Endothelial cell of umbilical vein (primary cell): ENCODE measurements around the gene INCENP. TPM values are rescaled to one million over a fixed set of nuclear protein-coding genes. Genes with fewer than 3 reads are reported as not detected.

Experiments
- BruUV-seq: library from RNA; stranded (reverse); fragments of 400-500 nt; replicated peaks from 2 replicates; lab custom pipeline; 2021; lab: Mats Ljungman, UMichigan
- CTCF ChIA-PET: fragments of 300-600, 350-600 bp; sonication (Branson Sonifier 250); formaldehyde crosslinking; loops from one replicate; lab custom pipeline; 2021; ENCODE audit warnings: antibody characterized with exemption, inconsistent platforms; lab: Charles Lee
- POLR2A ChIA-PET: fragments of 300-600, 350-600 bp; sonication (Branson Sonifier 250); formaldehyde crosslinking; loops from one replicate; lab custom pipeline; 2021; ENCODE audit warnings: antibody characterized with exemption, inconsistent platforms; lab: Charles Lee
- DNase-seq: peaks from one replicate; pipeline ENCODE4 v3.0.0-alpha.2; 2011; ENCODE audit warnings: low read depth, low spot score
- FAIRE-seq: peaks from 2 replicates; lab custom pipeline; 2011; peaks lifted over from hg19 to GRCh38; lab: Jason Lieb, UNC
- H2AFZ ChIP-seq: 2 replicates; pipeline ENCODE4 v1.6.0; 2012; ENCODE audit warnings: low read depth, low read length, control low read depth, inconsistent platforms
- H3K27ac ChIP-seq: 2 replicates; pipeline ENCODE4 v1.5.1; 2011; ENCODE audit warnings: low read depth, mild to moderate bottlenecking, control low read depth, low read length, moderate library complexity; ENCODE audit not compliant: insufficient read depth
- H3K27me3 ChIP-seq, 2 experiments: 2 replicates each; pipeline versions ENCODE4 v1.6.0 to v1.6.1; 2011; ENCODE audit warnings: low read length in 2 of 2, mixed read lengths in 1 of 2; ENCODE audit not compliant: control insufficient read depth in 2 of 2, insufficient read depth in 2 of 2
- H3K36me3 ChIP-seq, 2 experiments: 2 replicates in 1 of 2; 3 replicates in 1 of 2; pipeline ENCODE4 v1.5.1; 2011; ENCODE audit warnings: low read length in 2 of 2, mild to moderate bottlenecking in 1 of 2, moderate library complexity in 1 of 2; ENCODE audit not compliant: control insufficient read depth in 2 of 2, insufficient read depth in 2 of 2; ENCODE audit errors: extremely low read depth in 1 of 2
- H3K4me1 ChIP-seq: 3 replicates; pipeline ENCODE4 v1.5.1; 2011; ENCODE audit warnings: mild to moderate bottlenecking, low read length; ENCODE audit not compliant: control insufficient read depth, insufficient read depth; ENCODE audit errors: extremely low read depth
- H3K4me2 ChIP-seq: 2 replicates; pipeline ENCODE4 v1.6.1; 2011; ENCODE audit warnings: low read length, control low read depth, mixed read lengths; ENCODE audit not compliant: insufficient read depth
- H3K4me3 ChIP-seq, 3 experiments: fragments of 200-600 bp in 1 of 3; sonication (generic), shearing (Covaris generic) in 1 of 3; replicated peaks in 1 of 3; 2 replicates each; pipeline ENCODE4 v1.5.1; 2011 to 2016; ENCODE audit warnings: control low read depth in 3 of 3, low read length in 3 of 3, mild to moderate bottlenecking in 2 of 3, inconsistent platforms in 1 of 3, low read depth in 1 of 3, moderate library complexity in 1 of 3; ENCODE audit not compliant: insufficient read depth in 1 of 3
- H3K79me2 ChIP-seq: 2 replicates; pipeline ENCODE4 v1.6.0; 2012; ENCODE audit warnings: low read length, inconsistent platforms; ENCODE audit not compliant: control insufficient read depth, insufficient read depth
- H3K9ac ChIP-seq: replicated peaks from 2 replicates; pipeline ENCODE3; 2011; ENCODE audit warnings: low read length, control low read depth; ENCODE audit not compliant: insufficient read depth; ENCODE audit errors: extremely low read depth
- H3K9me1 ChIP-seq: replicated peaks from 3 replicates; pipeline ENCODE4 v1.6.0; 2011; ENCODE audit warnings: mild to moderate bottlenecking, low read length; ENCODE audit not compliant: control insufficient read depth, insufficient read depth; ENCODE audit errors: extremely low read depth
- H3K9me3 ChIP-seq: replicated peaks from 2 replicates; pipeline ENCODE4 v1.5.1; 2012; ENCODE audit warnings: low read length, inconsistent platforms; ENCODE audit not compliant: control insufficient read depth, insufficient read depth
- H4K20me1 ChIP-seq: replicated peaks from 2 replicates; pipeline ENCODE3; 2011; ENCODE audit warnings: mild to moderate bottlenecking, low read length; ENCODE audit not compliant: control insufficient read depth, insufficient read depth; ENCODE audit errors: extremely low read depth
- CTCF ChIP-seq, 2 donors: IDR thresholded peaks; 1 replicate in 1 of 2; 2 replicates in 1 of 2; pipeline ENCODE4 v1.5.1; 2011; ENCODE audit warnings: low read length in 2 of 2, mild to moderate bottlenecking in 2 of 2, moderate library complexity in 2 of 2, control low read depth in 1 of 2, inconsistent platforms in 1 of 2, low read depth in 1 of 2; ENCODE audit not compliant: insufficient read depth in 1 of 2; ENCODE audit errors: extremely low read depth in 1 of 2
- EZH2 ChIP-seq: IDR thresholded peaks from 2 replicates; pipeline ENCODE4 v1.6.1; 2012; ENCODE audit warnings: borderline replicate concordance, low read depth, mild to moderate bottlenecking, moderate library complexity, low read length, inconsistent platforms; ENCODE audit not compliant: severe bottlenecking
- FOS ChIP-seq: IDR thresholded peaks from 2 replicates; pipeline ENCODE4 v1.6.1; 2011; ENCODE audit warnings: mild to moderate bottlenecking, low read length, moderate library complexity, borderline replicate concordance; ENCODE audit not compliant: insufficient read depth
- GATA2 ChIP-seq: IDR thresholded peaks from 2 replicates; pipeline ENCODE4 v1.7.0; 2011; ENCODE audit warnings: low read depth, mild to moderate bottlenecking, moderate library complexity, mixed read lengths, low read length; ENCODE audit not compliant: insufficient read length, insufficient read depth
- JUN ChIP-seq: IDR thresholded peaks from 2 replicates; pipeline ENCODE4 v1.6.1; 2011; ENCODE audit warnings: borderline replicate concordance, low read depth; ENCODE audit not compliant: insufficient read length, insufficient read depth
- MAX ChIP-seq: IDR thresholded peaks from 2 replicates; pipeline ENCODE4 v1.6.1; 2011; ENCODE audit not compliant: insufficient read depth, insufficient read length
- MYC ChIP-seq: IDR thresholded peaks from one replicate; pipeline ENCODE4 v1.6.1; 2011; ENCODE audit warnings: mild to moderate bottlenecking, low read depth, low read length
- POLR2A ChIP-seq: IDR thresholded peaks from 2 replicates; pipeline ENCODE4 v1.6.1; 2012; ENCODE audit warnings: low read depth, mild to moderate bottlenecking, control low read depth, low read length
- POLR2AphosphoS5 ChIP-seq: IDR thresholded peaks from 2 replicates; pipeline ENCODE4 v1.6.1; 2012; ENCODE audit warnings: low read depth, mild to moderate bottlenecking, control low read depth, low read length, moderate library complexity; ENCODE audit not compliant: insufficient read depth
- dilution Hi-C: fragments of 300-500 bp; cut with MboI; formaldehyde crosslinking; loops from one replicate; pipeline ENCODE4 v1.15.0; 2019; ENCODE audit warnings: low sequenced_read_pairs; ENCODE audit not compliant: extremely low pct_ligation_motif_present
- intact Hi-C: fragments of 100-400 bp; cut with micrococcal nuclease; formaldehyde crosslinking; loops from one replicate; pipeline ENCODE4 v1.10.0; 2022
- polyA plus RNA-seq, 4 experiments: library from polyadenylated mRNA; depleted of rRNA in 3 of 4; stranded (reverse) in 3 of 4; unstranded in 1 of 4; fragments of >200 nt; gene quantifications; 2 replicates each; pipeline versions ENCODE4 v1.2.1 to v1.2.3, GENCODE V29; 2011 to 2012; ENCODE audit warnings: missing spikeins in 1 of 4
- total RNA-seq: library from RNA; stranded (reverse); gene quantifications from 2 replicates; pipeline ENCODE4 v1.2.3, GENCODE V29; 2021

Gene INCENP
- total and polyA plus RNA-seq, 2 donors (not counting 3 experiments of a cell fraction or from before 2014, with no cell fraction given): 22.9 to 86.8 TPM

- Histone ChIP-seq H3K9ac (no peak overlapping the region), H4K20me1 (no peaks in the 10 kb centered on the region), H3K79me2 (no peaks in the 10 kb centered on the region), H3K27me3 (no peaks in the 10 kb centered on the region), H3K4me2 (no peak overlapping the region), H3K27ac (no peak overlapping the region), H3K4me1 (peaks cover 11% of the 10 kb centered on the region), H3K36me3 (peaks cover 19 to 43% of the 10 kb centered on the region in 2 experiments), H2AFZ (no peak overlapping the region), H3K4me3 (no peak overlapping the region), H3K9me1 (no peaks in the 10 kb centered on the region), H3K9me3 (no peaks in the 10 kb centered on the region)
- ChIA-PET CTCF (interaction anchor here (0.8 to 2.1 kb wide), 4 partner anchors 10 to 39 kb away, joined by 3 to 7 read pairs (median 4); no protein-coding TSS in a partner anchor), POLR2A (no interaction called here)
- intact Hi-C loops: no loop called here
- no peak for FAIRE-seq
- no TSS peak for BruUV-seq
- TF ChIP-seq GATA2 (no peak), POLR2A (no peak), FOS (no peak), JUN (no peak), EZH2 (no peak), MAX (no peak), MYC (no peak), POLR2AphosphoS5 (no peak), CTCF (IDR thresholded peaks at IDR 0.05; ENCODE audit: extremely low read depth in 1 of 2, insufficient read depth in 1 of 2, low read depth in 1 of 2, low read length in 2 of 2) (no peak)
- dilution Hi-C loops: no loop called here
- DNase-seq: no peak
Measured at GRCh38 chr11:62147545-62147944, 23.7 kb downstream of the INCENP start.
